Adrenal gland (tissue), 5 donors: ENCODE results near the gene BAZ1A.

ENCODE experiments used
- POLR2A ChIP-seq, 2 donors: fragments of 450-650 bp; IDR thresholded peaks; one replicate each; pipeline ENCODE4 v1.6.1; 2017; ENCODE audit warnings: antibody characterized with exemption in 2 of 2, mild to moderate bottlenecking in 2 of 2, moderate library complexity in 1 of 2
- TF ChIP-seq, protein P1 (sequence below), 6 experiments: fragments of 450-650 bp in 4 of 6; fragments of 200-600 bp in 2 of 6; sonication (generic) in 1 of 6; IDR thresholded peaks; 1 replicate in 5 of 6; 2 replicates in 1 of 6; pipeline versions ENCODE4 v1.5.1 to v1.8.0; 2016 to 2021; ENCODE audit warnings: antibody characterized with exemption in 6 of 6, mild to moderate bottlenecking in 2 of 6, moderate library complexity in 1 of 6
- donor health status: DM: no; HTN: no; CAD: no.

DNA sequence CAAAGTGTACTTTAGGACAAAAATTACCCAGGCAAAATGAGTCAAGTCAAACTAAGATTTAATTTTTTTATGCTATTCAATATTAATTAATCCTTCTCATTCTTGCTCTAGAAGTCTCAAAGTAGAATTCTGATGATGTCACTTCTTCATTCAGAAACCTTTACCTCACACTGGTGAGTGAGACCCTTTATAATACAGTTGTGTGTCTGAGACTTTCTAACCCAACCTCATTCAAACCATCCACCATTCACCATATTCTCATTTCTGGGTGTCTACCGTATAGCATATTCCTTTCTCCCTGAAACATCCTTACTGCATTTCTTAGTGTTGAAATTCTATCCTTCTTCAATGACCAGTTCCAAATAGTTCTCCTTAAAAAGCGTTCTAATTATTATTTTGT is 119.9 kb downstream of the BAZ1A start:
- TF ChIP-seq, protein P1, sequence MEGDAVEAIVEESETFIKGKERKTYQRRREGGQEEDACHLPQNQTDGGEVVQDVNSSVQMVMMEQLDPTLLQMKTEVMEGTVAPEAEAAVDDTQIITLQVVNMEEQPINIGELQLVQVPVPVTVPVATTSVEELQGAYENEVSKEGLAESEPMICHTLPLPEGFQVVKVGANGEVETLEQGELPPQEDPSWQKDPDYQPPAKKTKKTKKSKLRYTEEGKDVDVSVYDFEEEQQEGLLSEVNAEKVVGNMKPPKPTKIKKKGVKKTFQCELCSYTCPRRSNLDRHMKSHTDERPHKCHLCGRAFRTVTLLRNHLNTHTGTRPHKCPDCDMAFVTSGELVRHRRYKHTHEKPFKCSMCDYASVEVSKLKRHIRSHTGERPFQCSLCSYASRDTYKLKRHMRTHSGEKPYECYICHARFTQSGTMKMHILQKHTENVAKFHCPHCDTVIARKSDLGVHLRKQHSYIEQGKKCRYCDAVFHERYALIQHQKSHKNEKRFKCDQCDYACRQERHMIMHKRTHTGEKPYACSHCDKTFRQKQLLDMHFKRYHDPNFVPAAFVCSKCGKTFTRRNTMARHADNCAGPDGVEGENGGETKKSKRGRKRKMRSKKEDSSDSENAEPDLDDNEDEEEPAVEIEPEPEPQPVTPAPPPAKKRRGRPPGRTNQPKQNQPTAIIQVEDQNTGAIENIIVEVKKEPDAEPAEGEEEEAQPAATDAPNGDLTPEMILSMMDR (IDR thresholded peaks at IDR 0.05): no peak
- TF ChIP-seq POLR2A (IDR thresholded peaks at IDR 0.05): no peak
